SK-N-MC (cell line): ENCODE data around the gene KCNQ1.

Experiments
- EZH2 ChIP-seq: fragments of 200-600 bp; sonication (generic); IDR thresholded peaks from one replicate; pipeline ENCODE4 v1.6.1; 2017; ENCODE audit warnings: antibody characterized with exemption
- POLR2AphosphoS5 ChIP-seq: IDR thresholded peaks from 2 replicates; pipeline ENCODE4 v1.6.1; 2012; ENCODE audit warnings: mild to moderate bottlenecking, low read depth, low read length, borderline replicate concordance

GRCh38 chr11:2870460-2870859 is 425.7 kb downstream of the KCNQ1 start:
- TF ChIP-seq EZH2 (no peak), POLR2AphosphoS5 (no peak)
